Tibial nerve (tissue), 4 donors: Measurements from ENCODE around the gene ITPK1. TPM values are rescaled to one million over a fixed set of nuclear protein-coding genes. Genes with fewer than 3 reads are reported as not detected.

Source experiments
- DNase-seq, 2 donors: peaks; one replicate each; pipeline ENCODE4 v3.0.0-alpha.2; 2019; ENCODE audit warnings: low spot score in 2 of 2
- H3K27ac ChIP-seq, 4 donors: fragments of 200-600 bp; sonication (generic) in 3 of 4; one replicate each; pipeline ENCODE4 v1.5.1; 2017 to 2019; ENCODE audit warnings: mild to moderate bottlenecking in 1 of 4
- H3K27me3 ChIP-seq, 2 donors: fragments of 200-600 bp; sonication (generic) in 1 of 2; one replicate each; pipeline versions ENCODE4 v1.5.1 to v1.6.0; 2017 to 2019
- H3K36me3 ChIP-seq, 3 donors: fragments of 200-600 bp; sonication (generic); one replicate each; pipeline ENCODE4 v1.5.1; 2018 to 2019
- H3K4me1 ChIP-seq, 4 donors: fragments of 200-600 bp; sonication (generic) in 3 of 4; one replicate each; pipeline ENCODE4 v1.5.1; 2017 to 2019
- H3K4me3 ChIP-seq, 4 donors: fragments of 200-600 bp; sonication (generic) in 3 of 4; one replicate each; pipeline ENCODE4 v1.5.1; 2017 to 2019; ENCODE audit warnings: mild to moderate bottlenecking in 1 of 4, moderate library complexity in 1 of 4
- H3K9me3 ChIP-seq, 4 donors: fragments of 200-600 bp; sonication (generic) in 3 of 4; one replicate each; pipeline ENCODE4 v1.5.1; 2017 to 2019
- EP300 ChIP-seq, 2 donors: sonication (generic); formaldehyde crosslinking; IDR thresholded peaks; one replicate each; pipeline ENCODE4 v1.6.1; 2017; ENCODE audit warnings: antibody characterized with exemption in 2 of 2, mild to moderate bottlenecking in 1 of 2
- POLR2A ChIP-seq, 2 donors: fragments of 450-650 bp; IDR thresholded peaks; one replicate each; pipeline ENCODE4 v1.6.1; 2017; ENCODE audit warnings: antibody characterized with exemption in 2 of 2, mild to moderate bottlenecking in 2 of 2, moderate library complexity in 2 of 2
- WGBS, 2 donors: methylation state at CpG; one replicate each; pipeline ENCODE4 v1.1.5; 2018; 5-methylcytosine and 5-hydroxymethylcytosine counted together
- total RNA-seq, 4 donors: library from RNA; depleted of rRNA; stranded (reverse); fragments of >200 nt; gene quantifications; one replicate each; pipeline ENCODE4 v1.1.0, GENCODE V29; 2016
- TF ChIP-seq, protein P1 (sequence below), 5 experiments: fragments of 200-600 bp in 3 of 5; fragments of 450-650 bp in 2 of 5; sonication (generic) in 3 of 5; IDR thresholded peaks; one replicate each; pipeline ENCODE4 v1.5.1; 2016 to 2019; ENCODE audit warnings: antibody characterized with exemption in 5 of 5, mild to moderate bottlenecking in 3 of 5, moderate library complexity in 2 of 5

ITPK1 gene
- total RNA-seq, 4 donors from 2014 or later, result 67.4 to 121 (median 92.5) TPM

DNA sequence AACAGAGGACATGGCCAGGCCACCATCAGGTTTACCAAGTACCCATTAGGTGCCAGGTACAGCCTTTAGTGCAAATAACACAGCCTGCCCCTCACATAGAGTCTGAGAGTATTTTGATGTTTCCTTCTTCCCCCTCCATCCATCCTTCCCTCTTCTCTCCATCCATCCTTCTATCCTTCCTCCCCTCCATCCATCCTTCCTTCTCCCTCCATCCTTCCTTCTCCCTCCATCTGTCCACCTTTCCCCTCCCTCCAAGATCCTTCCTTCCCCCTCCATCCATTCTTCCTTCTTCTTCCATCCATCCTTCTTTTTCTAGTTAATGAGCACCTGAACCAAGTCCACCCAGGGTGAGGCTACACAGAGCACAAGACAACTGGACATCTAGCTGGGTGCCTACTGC lies 39.8 kb downstream of the ITPK1 start:
- H3K4me3 ChIP-seq, result no peak overlapping the region
- no peaks in the 10 kb centered on the region for H3K36me3 ChIP-seq
- H3K27me3 ChIP-seq, result no peaks in the 10 kb centered on the region
- TF ChIP-seq POLR2A (IDR thresholded peaks at IDR 0.05) (no peak), EP300 (IDR thresholded peaks at IDR 0.05) (no peak)
- TF ChIP-seq, protein P1, sequence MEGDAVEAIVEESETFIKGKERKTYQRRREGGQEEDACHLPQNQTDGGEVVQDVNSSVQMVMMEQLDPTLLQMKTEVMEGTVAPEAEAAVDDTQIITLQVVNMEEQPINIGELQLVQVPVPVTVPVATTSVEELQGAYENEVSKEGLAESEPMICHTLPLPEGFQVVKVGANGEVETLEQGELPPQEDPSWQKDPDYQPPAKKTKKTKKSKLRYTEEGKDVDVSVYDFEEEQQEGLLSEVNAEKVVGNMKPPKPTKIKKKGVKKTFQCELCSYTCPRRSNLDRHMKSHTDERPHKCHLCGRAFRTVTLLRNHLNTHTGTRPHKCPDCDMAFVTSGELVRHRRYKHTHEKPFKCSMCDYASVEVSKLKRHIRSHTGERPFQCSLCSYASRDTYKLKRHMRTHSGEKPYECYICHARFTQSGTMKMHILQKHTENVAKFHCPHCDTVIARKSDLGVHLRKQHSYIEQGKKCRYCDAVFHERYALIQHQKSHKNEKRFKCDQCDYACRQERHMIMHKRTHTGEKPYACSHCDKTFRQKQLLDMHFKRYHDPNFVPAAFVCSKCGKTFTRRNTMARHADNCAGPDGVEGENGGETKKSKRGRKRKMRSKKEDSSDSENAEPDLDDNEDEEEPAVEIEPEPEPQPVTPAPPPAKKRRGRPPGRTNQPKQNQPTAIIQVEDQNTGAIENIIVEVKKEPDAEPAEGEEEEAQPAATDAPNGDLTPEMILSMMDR (IDR thresholded peaks at IDR 0.05), result no peak
- H3K4me1 ChIP-seq, result peaks cover 0 to 69% (median 56%) of the 10 kb centered on the region in 4 donors
- H3K27ac ChIP-seq, result peak overlapping the region in 2 of 4 donors; percentile 77 to 90
- no peaks in the 10 kb centered on the region for H3K9me3 ChIP-seq
- no peak for DNase-seq

DNA sequence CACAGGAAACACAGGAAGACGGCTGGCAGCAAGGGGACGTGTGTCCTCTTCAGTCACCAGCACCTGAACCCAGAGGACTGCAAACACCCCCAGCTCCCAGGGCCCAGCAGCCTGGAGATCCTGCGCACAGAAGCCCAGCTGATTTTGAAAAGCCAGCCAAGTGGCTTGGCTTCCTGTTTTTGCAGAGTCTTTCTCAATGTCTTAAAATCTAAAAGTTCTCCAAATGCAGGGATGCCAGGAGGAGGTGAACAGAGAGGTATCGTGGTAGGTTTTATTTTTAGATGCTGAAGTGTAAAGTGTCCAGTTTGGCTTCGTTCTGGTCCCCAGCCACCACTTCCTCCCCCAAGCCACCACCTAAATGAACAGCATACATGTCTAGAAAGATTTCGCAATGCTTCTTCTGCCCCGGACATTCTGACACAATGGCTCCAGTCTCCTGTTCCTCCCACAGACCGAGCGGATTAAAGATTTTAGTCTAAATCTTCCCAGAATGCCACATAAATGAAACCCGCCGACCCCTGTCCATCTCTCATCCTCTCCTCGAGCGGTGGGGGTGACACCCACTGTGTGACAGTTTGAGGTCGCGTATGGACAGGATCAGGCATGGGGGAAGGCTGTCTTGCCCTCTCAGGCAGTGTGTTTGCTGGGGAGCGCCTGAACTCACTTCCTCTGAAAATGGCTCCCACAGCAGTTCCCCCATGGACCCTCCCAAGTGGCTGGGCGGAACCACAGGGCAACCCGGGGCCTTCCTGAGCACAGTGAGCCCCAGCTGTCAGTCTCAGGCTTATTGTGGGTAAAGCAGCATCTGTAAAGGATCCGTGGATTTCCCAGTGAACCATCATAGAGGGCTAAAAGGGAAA lies 41.6 kb downstream of the ITPK1 start:
- no peaks in the 10 kb centered on the region for H3K27me3 ChIP-seq
- no peaks in the 10 kb centered on the region for H3K9me3 ChIP-seq
- TF ChIP-seq EP300 (IDR thresholded peaks at IDR 0.05), result peak in 1 of 2 donors; percentile 70
- no peak for TF ChIP-seq POLR2A (IDR thresholded peaks at IDR 0.05)
- H3K36me3 ChIP-seq, result no peaks in the 10 kb centered on the region
- H3K27ac ChIP-seq, result peak overlapping the region; percentile 48 to 90 (median 69)
- 29 to 34% methylated on average over 18 to 19 of the region's 19 CpGs for WGBS, 2 donors
- peak overlapping the region in 1 of 4 donors; percentile 0 for H3K4me3 ChIP-seq
- peaks cover 0 to 75% (median 49%) of the 10 kb centered on the region in 4 donors for H3K4me1 ChIP-seq
- DNase-seq, result peak in 1 of 2 donors; percentile 52

DNA sequence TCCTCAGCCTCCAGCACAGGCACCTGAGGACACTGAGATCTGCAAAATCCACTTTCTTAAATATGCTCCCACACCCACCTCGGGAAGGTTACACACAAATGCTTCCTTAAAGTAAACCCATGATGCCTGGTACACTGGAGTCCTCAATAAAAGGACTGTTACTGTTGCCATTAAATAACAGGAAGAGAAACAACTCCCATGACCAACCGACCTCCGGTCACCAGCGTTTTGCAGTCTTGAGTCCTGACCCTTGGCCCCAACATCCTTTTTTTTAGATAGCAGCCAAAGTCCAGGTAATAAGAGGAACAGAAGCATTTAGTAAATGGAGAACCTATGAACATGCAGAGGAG lies 42.4 kb downstream of the ITPK1 start:
- Histone ChIP-seq H3K4me1 (peaks cover 0 to 72% (median 43%) of the 10 kb centered on the region in 4 donors), H3K9me3 (no peaks in the 10 kb centered on the region), H3K36me3 (no peaks in the 10 kb centered on the region), H3K27me3 (no peaks in the 10 kb centered on the region), H3K27ac (peak overlapping the region; percentile 48 to 90 (median 69)), H3K4me3 (no peak overlapping the region)
- no peak for DNase-seq
- TF ChIP-seq, protein P1 (IDR thresholded peaks at IDR 0.05), result no peak
- TF ChIP-seq EP300 (IDR thresholded peaks at IDR 0.05) (no peak), POLR2A (IDR thresholded peaks at IDR 0.05) (no peak)
- WGBS, 2 donors, result 34 to 39% methylated on average over 4 of the region's 4 CpGs

DNA sequence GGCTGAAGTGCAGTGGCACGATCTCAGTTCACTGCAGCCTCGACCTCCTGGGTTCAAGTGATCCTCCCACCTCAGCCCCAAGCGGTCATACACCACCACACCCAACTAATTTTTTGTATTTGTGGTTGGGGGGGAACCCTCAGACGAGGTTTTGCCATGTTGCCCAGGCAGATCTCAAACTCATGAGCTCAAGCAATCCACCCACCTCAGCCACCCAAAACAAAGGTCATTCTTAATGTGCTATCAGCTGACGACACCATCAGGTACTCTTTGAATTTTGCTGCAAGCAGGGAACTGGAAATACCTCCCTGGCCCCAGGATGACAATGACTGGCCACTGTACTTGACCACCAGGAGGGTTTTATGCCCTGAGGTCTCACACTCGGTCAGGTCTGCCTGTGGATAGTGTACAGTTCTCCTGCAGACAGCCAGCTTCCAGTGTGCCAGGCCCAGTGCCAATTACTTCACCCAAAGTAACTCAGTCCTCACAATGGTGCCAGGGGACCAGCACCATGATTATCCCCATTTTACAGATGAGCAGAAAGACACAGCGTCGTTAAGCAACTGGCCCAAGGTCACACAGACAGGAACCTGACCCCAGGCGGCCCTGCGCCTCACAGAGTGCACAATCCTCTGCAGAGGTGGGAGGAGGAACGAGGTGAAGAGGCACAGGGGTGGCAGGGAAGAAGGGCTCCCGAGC lies 42.9 kb downstream of the ITPK1 start:
- peaks cover 0 to 68% (median 39%) of the 10 kb centered on the region in 4 donors for H3K4me1 ChIP-seq
- no peak for TF ChIP-seq POLR2A (IDR thresholded peaks at IDR 0.05)
- no peak for TF ChIP-seq EP300 (IDR thresholded peaks at IDR 0.05)
- TF ChIP-seq, protein P1 (IDR thresholded peaks at IDR 0.05), result no peak
- WGBS, 2 donors, result 56 to 63% methylated on average over 11 to 12 of the region's 12 CpGs

DNA sequence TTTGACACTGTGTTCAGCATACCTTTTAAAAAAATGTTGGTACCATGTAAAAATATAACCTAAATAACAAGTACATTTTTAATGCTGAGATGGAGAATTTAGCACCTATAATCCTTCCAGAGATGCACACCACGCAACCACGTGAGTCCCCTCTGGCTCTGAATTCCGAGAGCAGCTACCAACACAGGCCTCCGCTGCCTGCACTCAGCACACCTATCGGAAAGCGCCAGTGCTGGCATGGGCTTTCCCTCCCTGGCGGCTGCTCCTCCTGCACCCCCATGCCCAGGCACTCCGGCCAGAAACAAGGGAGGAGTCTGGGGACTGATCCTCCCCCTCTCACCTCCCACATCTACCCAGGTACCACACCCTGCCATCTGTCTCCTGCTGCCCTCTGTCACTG lies 47.0 kb downstream of the ITPK1 start:
- peak overlapping the region in 1 of 4 donors; percentile 16 for H3K27ac ChIP-seq
- 72 to 82% methylated on average over 8 of the region's 8 CpGs for WGBS, 2 donors
- no peaks in the 10 kb centered on the region for H3K9me3 ChIP-seq
- H3K36me3 ChIP-seq, result no peaks in the 10 kb centered on the region
- H3K4me1 ChIP-seq, result peaks cover 0 to 70% (median 36%) of the 10 kb centered on the region in 4 donors
- no peak overlapping the region for H3K4me3 ChIP-seq
- no peaks in the 10 kb centered on the region for H3K27me3 ChIP-seq
- DNase-seq, result no peak
- TF ChIP-seq EP300 (IDR thresholded peaks at IDR 0.05) (no peak), POLR2A (IDR thresholded peaks at IDR 0.05) (no peak)
- TF ChIP-seq, protein P1 (IDR thresholded peaks at IDR 0.05), result no peak

More for the DNA sequence above, 42.9 kb downstream of the ITPK1 start:
- DNase-seq, result no peak
- Histone ChIP-seq H3K27me3 (no peaks in the 10 kb centered on the region), H3K27ac (peak overlapping the region; percentile 48 to 90 (median 69)), H3K4me3 (no peak overlapping the region), H3K9me3 (no peaks in the 10 kb centered on the region), H3K36me3 (no peaks in the 10 kb centered on the region)
